HCT116 (cell line): ENCODE results near the gene PNPO. TPM values are rescaled to one million over a fixed set of nuclear protein-coding genes. Genes with fewer than 3 reads are reported as not detected.

Experiments used
- ATAC-seq: fragments of 200-7000 bp; cut with Tn5 transposase; 2 replicates; pipeline ENCODE4 v1.9.1; 2020; ENCODE audit warnings: mild to moderate bottlenecking, moderate library complexity
- BruUV-seq: library from RNA; stranded (reverse); fragments of 400-500 nt; replicated peaks from 2 replicates; lab custom pipeline; 2021; lab: Mats Ljungman, UMichigan
- CTCF ChIA-PET: fragments of 300-600 bp; sonication (Branson Sonifier 250); formaldehyde crosslinking; loops from one replicate; lab custom pipeline; 2021; ENCODE audit warnings: antibody characterized with exemption; lab: Charles Lee
- POLR2A ChIA-PET: fragments of 300-600, 350-600 bp; sonication (Branson Sonifier 250); formaldehyde crosslinking; loops from one replicate; lab custom pipeline; 2021; ENCODE audit warnings: antibody characterized with exemption; lab: Charles Lee
- RAD21 ChIA-PET, 2 experiments: fragments of 300-600 bp; sonication (Branson Sonifier 250); formaldehyde crosslinking; loops; one replicate each; lab custom pipeline; 2023; ENCODE audit warnings: low total read pairs in 2 of 2; ENCODE audit not compliant: uncharacterized antibody in 2 of 2, unreplicated experiment in 2 of 2, low non-redundant PET in 1 of 2; lab: Charles Lee
- DNase-seq: peaks from one replicate; pipeline ENCODE4 v3.0.0-alpha.2; 2010; ENCODE audit warnings: low read depth, low spot score
- H2AFZ ChIP-seq: fragments of 200-600 bp; shearing (Covaris generic), sonication (generic); 2 replicates; pipeline ENCODE4 v1.6.1; 2017; ENCODE audit warnings: low read depth, mixed run types, mixed read lengths, antibody characterized with exemption, low read length; ENCODE audit not compliant: poor library complexity, severe bottlenecking
- H3K27ac ChIP-seq: 2 replicates; pipeline ENCODE4 v1.5.1; 2012; ENCODE audit warnings: low read depth, low read length
- H3K27me3 ChIP-seq: fragments of 200-600 bp; sonication (generic); 2 replicates; pipeline ENCODE4 v1.6.1; 2016; ENCODE audit warnings: mixed run types, low read length, mixed read lengths; ENCODE audit not compliant: insufficient read depth
- H3K36me3 ChIP-seq, 2 experiments: fragments of 200-500 bp in 1 of 2; fragments of 200-600 bp in 1 of 2; sonication (Bioruptor generic) in 1 of 2; sonication (generic) in 1 of 2; 2 replicates each; pipeline versions ENCODE4 v1.5.1 to v1.6.1; 2014 to 2016; ENCODE audit warnings: low read length in 2 of 2, inconsistent platforms in 1 of 2, mixed read lengths in 1 of 2, mixed run types in 1 of 2; ENCODE audit not compliant: insufficient read depth in 2 of 2, control insufficient read depth in 1 of 2
- H3K4me1 ChIP-seq, 2 experiments: fragments of 200-600 bp in 1 of 2; sonication (generic) in 1 of 2; 2 replicates each; pipeline versions ENCODE4 v1.5.1 to v1.6.1; 2012 to 2017; ENCODE audit warnings: low read length in 2 of 2, inconsistent platforms in 1 of 2, mild to moderate bottlenecking in 1 of 2, mixed read lengths in 1 of 2, mixed run types in 1 of 2, moderate library complexity in 1 of 2; ENCODE audit not compliant: insufficient read depth in 2 of 2, control insufficient read depth in 1 of 2
- H3K4me2 ChIP-seq: fragments of 200-600 bp; sonication (generic); 2 replicates; pipeline ENCODE4 v1.6.1; 2017; ENCODE audit warnings: mixed run types, low read length, mixed read lengths
- H3K4me3 ChIP-seq, 2 experiments: fragments of 200-600 bp in 1 of 2; sonication (generic) in 1 of 2; replicated peaks in 1 of 2; 2 replicates each; pipeline ENCODE4 v1.5.1; 2011 to 2016; ENCODE audit warnings: low read length in 2 of 2, control low read depth in 1 of 2, low read depth in 1 of 2, mild to moderate bottlenecking in 1 of 2, mixed read lengths in 1 of 2, mixed run types in 1 of 2
- H3K79me2 ChIP-seq: fragments of 200-600 bp; sonication (generic); 2 replicates; pipeline ENCODE4 v1.6.1; 2017; ENCODE audit warnings: mild to moderate bottlenecking, mixed run types, low read length, moderate library complexity, mixed read lengths; ENCODE audit not compliant: insufficient read depth
- H3K9ac ChIP-seq: fragments of 200-600 bp; sonication (generic); 2 replicates; pipeline ENCODE4 v1.6.1; 2016; ENCODE audit warnings: low read length, mixed read lengths
- H3K9me2 ChIP-seq: fragments of 200-600 bp; sonication (generic), shearing (Covaris generic); 2 replicates; pipeline ENCODE4 v1.6.1; 2017; ENCODE audit warnings: mixed run types, mild to moderate bottlenecking, moderate library complexity; ENCODE audit not compliant: insufficient read depth
- H3K9me3 ChIP-seq, 2 experiments: fragments of 200-500 bp in 1 of 2; fragments of 200-600 bp in 1 of 2; sonication (Bioruptor generic) in 1 of 2; sonication (generic) in 1 of 2; 2 replicates each; pipeline ENCODE4 v1.6.1; 2014 to 2017; ENCODE audit warnings: low read length in 2 of 2, mixed read lengths in 2 of 2, inconsistent platforms in 1 of 2, low read depth in 1 of 2, mild to moderate bottlenecking in 1 of 2, mixed run types in 1 of 2, moderate library complexity in 1 of 2; ENCODE audit not compliant: control insufficient read depth in 1 of 2, insufficient read depth in 1 of 2
- H4K20me1 ChIP-seq: fragments of 200-600 bp; sonication (generic), shearing (Covaris generic); 2 replicates; pipeline ENCODE4 v1.6.1; 2017; ENCODE audit warnings: mixed run types, mild to moderate bottlenecking, moderate library complexity; ENCODE audit not compliant: insufficient read depth
- ATF3 ChIP-seq: IDR thresholded peaks from 2 replicates; pipeline ENCODE4 v1.6.1; 2012
- CBX3 ChIP-seq: IDR thresholded peaks from 2 replicates; pipeline ENCODE4 v1.6.1; 2012; ENCODE audit warnings: low read depth
- EGR1 ChIP-seq: IDR thresholded peaks from 2 replicates; pipeline ENCODE4 v1.6.1; 2012; ENCODE audit warnings: low read depth
- ELF1 ChIP-seq: IDR thresholded peaks from 2 replicates; pipeline ENCODE4 v1.6.1; 2012; ENCODE audit warnings: low read depth, borderline replicate concordance
- SP1 ChIP-seq: IDR thresholded peaks from 2 replicates; pipeline ENCODE4 v1.6.1; 2012; ENCODE audit warnings: low read depth
- TCF7L2 ChIP-seq: IDR thresholded peaks from 2 replicates; pipeline ENCODE4 v1.7.0; 2011; ENCODE audit warnings: borderline replicate concordance, inconsistent platforms; ENCODE audit not compliant: insufficient read depth, insufficient read length; ENCODE audit errors: extremely low read depth
- ZFX ChIP-seq: fragments of 450-650 bp; IDR thresholded peaks from 2 replicates; pipeline ENCODE4 v1.6.1; 2017
- intact Hi-C: fragments of 100-400 bp; cut with micrococcal nuclease; formaldehyde crosslinking; loops from 2 replicates; pipeline ENCODE4 v1.10.0; 2022
- total RNA-seq: library from RNA; stranded (reverse); gene quantifications from one replicate; pipeline ENCODE4 v1.2.1, GENCODE V29; 2021; ENCODE audit not compliant: unreplicated experiment
- TF ChIP-seq, protein P1 (sequence below), 3 experiments: fragments of 200-600 bp in 1 of 3; sonication (generic) in 1 of 3; IDR thresholded peaks in 2 of 3; conservative IDR thresholded peaks in 1 of 3; 2 replicates each; pipeline ENCODE4 v1.5.1; 2012 to 2017; ENCODE audit warnings: low read depth in 2 of 3, low read length in 2 of 3, antibody characterized with exemption in 1 of 3, borderline replicate concordance in 1 of 3, control low read depth in 1 of 3, mild to moderate bottlenecking in 1 of 3, mixed read lengths in 1 of 3, mixed run types in 1 of 3, moderate library complexity in 1 of 3; ENCODE audit not compliant: insufficient read depth in 1 of 3

Gene PNPO
- total RNA-seq, 1 experiment from 2014 or later, result 74.9 TPM

GRCh38 chr17:47907932-47908562 lies 33.3 kb upstream of the PNPO start (continued):
- TF ChIP-seq, protein P1, sequence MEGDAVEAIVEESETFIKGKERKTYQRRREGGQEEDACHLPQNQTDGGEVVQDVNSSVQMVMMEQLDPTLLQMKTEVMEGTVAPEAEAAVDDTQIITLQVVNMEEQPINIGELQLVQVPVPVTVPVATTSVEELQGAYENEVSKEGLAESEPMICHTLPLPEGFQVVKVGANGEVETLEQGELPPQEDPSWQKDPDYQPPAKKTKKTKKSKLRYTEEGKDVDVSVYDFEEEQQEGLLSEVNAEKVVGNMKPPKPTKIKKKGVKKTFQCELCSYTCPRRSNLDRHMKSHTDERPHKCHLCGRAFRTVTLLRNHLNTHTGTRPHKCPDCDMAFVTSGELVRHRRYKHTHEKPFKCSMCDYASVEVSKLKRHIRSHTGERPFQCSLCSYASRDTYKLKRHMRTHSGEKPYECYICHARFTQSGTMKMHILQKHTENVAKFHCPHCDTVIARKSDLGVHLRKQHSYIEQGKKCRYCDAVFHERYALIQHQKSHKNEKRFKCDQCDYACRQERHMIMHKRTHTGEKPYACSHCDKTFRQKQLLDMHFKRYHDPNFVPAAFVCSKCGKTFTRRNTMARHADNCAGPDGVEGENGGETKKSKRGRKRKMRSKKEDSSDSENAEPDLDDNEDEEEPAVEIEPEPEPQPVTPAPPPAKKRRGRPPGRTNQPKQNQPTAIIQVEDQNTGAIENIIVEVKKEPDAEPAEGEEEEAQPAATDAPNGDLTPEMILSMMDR (IDR thresholded peaks at IDR 0.05 in 2 of 3, conservative IDR thresholded peaks at IDR 0.05 in 1 of 3; ENCODE audit: borderline replicate concordance in 1 of 3, insufficient read depth in 1 of 3, low read depth in 2 of 3, low read length in 2 of 3), result no peak

- ChIA-PET CTCF (no interaction called here), RAD21 (no interaction called here), POLR2A (interaction anchor here (2.0 kb wide), 1 partner anchor 17 kb away, joined by 7 read pairs; the partner anchor contains the start of gene SP2)
- Histone ChIP-seq H4K20me1 (no peaks in the 10 kb centered on the region), H3K27me3 (no peaks in the 10 kb centered on the region), H3K36me3 (no peaks in the 10 kb centered on the region), H3K9me2 (no peaks in the 10 kb centered on the region), H3K9ac (no peak overlapping the region), H3K27ac (no peak overlapping the region), H3K4me2 (no peak overlapping the region), H3K9me3 (no peaks in the 10 kb centered on the region), H3K4me1 (no peaks in the 10 kb centered on the region), H3K79me2 (no peaks in the 10 kb centered on the region), H2AFZ (no peak overlapping the region), H3K4me3 (no peak overlapping the region)
- intact Hi-C loops, result no loop called here
- no peak for DNase-seq
- TF ChIP-seq ELF1 (no peak), SP1 (no peak), ZFX (no peak), TCF7L2 (no peak), EGR1 (no peak), CBX3 (no peak), ATF3 (no peak)
- BruUV-seq, result no TSS peak
- ATAC-seq, result no peak
Measured at GRCh38 chr17:47913050-47913449, 28.3 kb upstream of the PNPO start.
